Right ventricle myocardium inferior (tissue), 1 donor: ENCODE results near the gene SLC38A4. TPM values are rescaled to one million over a fixed set of nuclear protein-coding genes. Genes with fewer than 3 reads are reported as not detected.

ENCODE experiments used
- ATAC-seq: fragments of 200-7000 bp; cut with Tn5 transposase; one replicate; pipeline ENCODE4 v1.9.1; 2020; ENCODE audit warnings: mild to moderate bottlenecking, moderate library complexity
- DNase-seq: peaks from one replicate; pipeline ENCODE4 v3.0.0; 2021; ENCODE audit errors: missing footprints
- intact Hi-C: fragments of 100-400 bp; cut with DNase I; formaldehyde crosslinking; loops from one replicate; pipeline ENCODE4 v1.11.0; 2022
- total RNA-seq: library from RNA; stranded (reverse); fragmentation: NEBNext Ultra II Directional; extraction: Animal tissue kit (Norgen Biotek cat#: 25700); gene quantifications from one replicate; pipeline ENCODE4 v1.2.1, GENCODE V29; 2021
- donor health status: DM: no; HTN: yes; CAD: no; lungs with severe emphysema.

SLC38A4 gene
- total RNA-seq, 1 donor from 2014 or later, result 2.8 TPM

GRCh38 chr12:46787496-46788055 is 38.2 kb downstream of the SLC38A4 start:
- ATAC-seq (no peak), DNase-seq (no peak)
- intact Hi-C loops, result no loop called here

GRCh38 chr12:46786774-46787173 is 39.0 kb downstream of the SLC38A4 start:
- DNase-seq (no peak), ATAC-seq (no peak)
- intact Hi-C loops, result no loop called here

- ATAC-seq, result no peak
- DNase-seq, result no peak
- intact Hi-C loops, result no loop called here
Measured at GRCh38 chr12:46785382-46785781, 40.4 kb downstream of the SLC38A4 start.

- intact Hi-C loops, result no loop called here
- DNase-seq (no peak), ATAC-seq (no peak)
Measured at GRCh38 chr12:46783871-46784270, 41.9 kb downstream of the SLC38A4 start.

- DNase-seq, result no peak
- ATAC-seq, result no peak
- intact Hi-C loops, result no loop called here
Measured at GRCh38 chr12:46779879-46780278, 45.9 kb downstream of the SLC38A4 start.

- ATAC-seq (no peak), DNase-seq (no peak)
- intact Hi-C loops, result no loop called here
Measured at GRCh38 chr12:46779063-46779462, 46.7 kb downstream of the SLC38A4 start.

GRCh38 chr12:46778415-46778814 is 47.4 kb downstream of the SLC38A4 start:
- DNase-seq (no peak), ATAC-seq (no peak)
- intact Hi-C loops, result no loop called here

GRCh38 chr12:46777587-46777986 is 48.2 kb downstream of the SLC38A4 start:
- ATAC-seq (no peak), DNase-seq (no peak)
- intact Hi-C loops, result no loop called here

- ATAC-seq, result no peak
- no peak for DNase-seq
- intact Hi-C loops, result no loop called here
Measured at GRCh38 chr12:46775796-46776195, 50.0 kb downstream of the SLC38A4 start.

GRCh38 chr12:46774322-46774633 is 51.5 kb downstream of the SLC38A4 start:
- intact Hi-C loops, result no loop called here
- ATAC-seq, result no peak

GRCh38 chr12:46773586-46774321 is 52.0 kb downstream of the SLC38A4 start:
- ATAC-seq (peak; percentile 26), DNase-seq (no peak)
- intact Hi-C loops, result no loop called here

More at GRCh38 chr12:46774322-46774633, 51.5 kb downstream of the SLC38A4 start:
- DNase-seq, result no peak

GRCh38 chr12:46771268-46771827 is 54.4 kb downstream of the SLC38A4 start:
- DNase-seq (no peak), ATAC-seq (no peak)
- intact Hi-C loops, result no loop called here

- ATAC-seq (peak; percentile 70), DNase-seq (no peak)
- intact Hi-C loops, result no loop called here
Measured at GRCh38 chr12:46770501-46771183, 55.2 kb downstream of the SLC38A4 start.

GRCh38 chr12:46764005-46764404 is 61.8 kb downstream of the SLC38A4 start:
- no peak for DNase-seq
- intact Hi-C loops, result no loop called here
- ATAC-seq, result no peak

- no peak for DNase-seq
Measured at GRCh38 chr12:46763230-46763629, 62.6 kb downstream of the SLC38A4 start.

GRCh38 chr12:46754550-46754949 is 71.2 kb downstream of the SLC38A4 start:
- intact Hi-C loops, result no loop called here
- no peak for ATAC-seq
- DNase-seq, result no peak

More at GRCh38 chr12:46763230-46763629, 62.6 kb downstream of the SLC38A4 start:
- ATAC-seq, result no peak
- intact Hi-C loops, result no loop called here

- intact Hi-C loops, result no loop called here
- DNase-seq (no peak), ATAC-seq (no peak)
Measured at GRCh38 chr12:46752396-46752795, 73.4 kb downstream of the SLC38A4 start.

- DNase-seq, result no peak
- intact Hi-C loops, result no loop called here
- ATAC-seq, result no peak
Measured at GRCh38 chr12:46751173-46751572, 74.6 kb downstream of the SLC38A4 start.

- DNase-seq, result no peak
- intact Hi-C loops, result no loop called here
- no peak for ATAC-seq
Measured at GRCh38 chr12:46749322-46749721, 76.5 kb downstream of the SLC38A4 start.

GRCh38 chr12:46744283-46744682 is 81.5 kb downstream of the SLC38A4 start:
- DNase-seq, result no peak
- no peak for ATAC-seq
- intact Hi-C loops, result no loop called here
